ENCODE measurements around the gene PPP1R13B.

Gene PPP1R13B

DNA sequence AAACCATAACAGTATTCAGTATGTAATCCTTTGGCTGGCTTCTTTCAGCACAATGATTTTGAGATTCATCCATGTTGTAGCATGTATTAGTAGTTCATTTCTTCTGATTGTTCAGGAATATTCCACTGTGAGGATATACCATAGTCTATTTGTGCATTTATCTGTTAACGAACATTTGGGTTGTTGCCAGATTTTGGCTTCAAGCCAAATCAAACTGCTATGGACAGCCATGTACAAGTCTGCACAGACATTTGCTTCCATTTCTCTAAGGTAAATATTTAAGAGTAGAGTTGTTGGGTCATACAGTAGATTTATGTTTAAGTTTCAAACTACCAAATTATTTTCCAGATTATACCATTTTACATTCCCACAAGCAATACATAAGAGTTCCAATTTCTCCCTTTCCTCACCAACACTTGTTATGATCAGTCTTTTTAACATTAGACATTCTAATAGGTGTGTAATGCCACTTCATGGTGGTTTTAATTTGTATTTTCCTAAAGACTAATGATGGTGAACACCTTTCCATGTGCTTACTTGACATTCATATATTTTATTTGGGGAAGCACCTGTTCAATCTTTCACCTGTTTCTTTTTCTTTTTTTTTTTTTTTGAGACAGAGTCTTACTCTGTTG, 75.2 kb downstream of the PPP1R13B start:
- no peak for DNase-seq

DNA sequence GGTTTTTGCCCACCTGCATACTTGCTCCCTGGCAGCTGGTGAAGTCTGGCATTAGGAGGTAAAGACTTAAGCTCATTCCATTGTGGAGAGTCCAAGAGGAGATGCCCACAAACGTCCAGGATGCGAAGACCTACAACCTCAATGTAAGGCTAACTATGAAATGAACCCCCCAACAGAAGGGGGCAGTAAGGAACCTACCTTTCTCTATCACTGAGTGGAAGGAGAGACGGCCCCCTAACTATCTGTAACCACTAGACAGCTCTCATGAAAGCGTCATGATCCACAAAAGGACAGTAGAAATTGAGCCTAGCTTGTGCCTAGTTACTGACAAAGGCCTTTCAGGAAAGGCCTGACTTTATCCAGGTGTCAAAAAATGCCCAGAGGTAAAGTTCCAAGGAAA, 76.5 kb downstream of the PPP1R13B start:
- no peak for DNase-seq

DNA sequence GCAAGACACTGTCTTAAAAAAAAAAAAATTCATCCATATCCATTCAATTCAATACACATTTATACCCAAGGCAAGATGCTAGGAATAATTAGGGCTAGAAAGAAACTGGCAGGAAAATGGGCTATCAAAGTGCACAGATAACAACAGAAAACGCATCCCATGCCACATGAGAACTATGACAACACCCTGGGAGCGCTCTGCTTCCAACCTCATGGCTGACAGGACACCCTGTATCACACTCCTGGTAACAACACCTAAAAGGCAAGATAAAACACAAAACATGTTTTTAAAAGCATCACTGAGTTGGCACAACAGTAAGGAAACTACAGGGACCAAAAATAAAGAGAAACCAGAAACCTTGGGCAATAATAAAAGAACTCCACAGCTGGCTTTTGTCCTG, 76.9 kb downstream of the PPP1R13B start:
- no peak for DNase-seq

DNA sequence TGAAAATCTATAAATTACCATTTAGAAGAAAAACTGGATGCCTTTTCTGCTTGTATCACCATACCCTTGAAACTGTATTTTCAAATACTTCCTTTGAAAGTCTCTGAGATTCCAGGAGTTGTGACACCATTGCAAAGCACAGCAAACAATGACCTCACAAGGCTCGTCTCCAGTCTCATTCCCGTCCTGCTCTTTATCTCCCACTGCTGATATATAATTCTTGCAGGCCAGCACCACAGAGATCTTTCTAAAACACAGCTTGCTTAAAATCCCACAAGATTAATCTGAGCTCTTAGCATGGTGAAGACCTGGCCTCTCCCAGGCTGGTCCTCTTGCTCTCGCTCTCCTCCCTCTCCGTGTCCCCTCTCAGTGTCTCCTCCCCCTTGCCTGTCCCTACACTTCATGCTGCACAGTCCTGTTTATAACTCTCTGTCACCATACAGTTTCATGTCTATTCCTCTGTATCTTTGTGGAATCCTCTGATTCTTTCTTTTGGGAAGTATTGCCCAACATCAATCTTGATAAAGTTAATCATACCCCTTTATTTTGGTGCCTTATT, 80.0 kb downstream of the PPP1R13B start:
- DNase-seq = no peak

DNA sequence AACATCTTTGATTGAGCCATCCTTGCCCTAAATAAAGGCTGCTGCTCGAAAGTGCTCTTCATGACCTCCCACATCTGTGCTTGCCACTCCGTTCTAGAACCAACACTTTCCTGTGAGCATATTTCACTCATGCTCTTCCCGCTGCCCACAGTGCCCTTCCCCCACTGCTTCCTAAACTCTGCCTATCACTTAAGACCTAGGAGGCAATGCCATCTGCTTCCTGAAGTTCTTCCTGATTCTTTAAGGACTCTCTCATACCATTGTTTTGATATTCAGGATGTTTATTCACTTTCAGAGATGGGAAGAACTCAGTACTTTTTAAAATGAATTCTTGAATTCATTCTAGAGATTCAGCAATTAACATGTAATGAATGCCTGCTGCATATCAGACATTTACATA, 81.8 kb downstream of the PPP1R13B start:
- no peak for DNase-seq

DNA sequence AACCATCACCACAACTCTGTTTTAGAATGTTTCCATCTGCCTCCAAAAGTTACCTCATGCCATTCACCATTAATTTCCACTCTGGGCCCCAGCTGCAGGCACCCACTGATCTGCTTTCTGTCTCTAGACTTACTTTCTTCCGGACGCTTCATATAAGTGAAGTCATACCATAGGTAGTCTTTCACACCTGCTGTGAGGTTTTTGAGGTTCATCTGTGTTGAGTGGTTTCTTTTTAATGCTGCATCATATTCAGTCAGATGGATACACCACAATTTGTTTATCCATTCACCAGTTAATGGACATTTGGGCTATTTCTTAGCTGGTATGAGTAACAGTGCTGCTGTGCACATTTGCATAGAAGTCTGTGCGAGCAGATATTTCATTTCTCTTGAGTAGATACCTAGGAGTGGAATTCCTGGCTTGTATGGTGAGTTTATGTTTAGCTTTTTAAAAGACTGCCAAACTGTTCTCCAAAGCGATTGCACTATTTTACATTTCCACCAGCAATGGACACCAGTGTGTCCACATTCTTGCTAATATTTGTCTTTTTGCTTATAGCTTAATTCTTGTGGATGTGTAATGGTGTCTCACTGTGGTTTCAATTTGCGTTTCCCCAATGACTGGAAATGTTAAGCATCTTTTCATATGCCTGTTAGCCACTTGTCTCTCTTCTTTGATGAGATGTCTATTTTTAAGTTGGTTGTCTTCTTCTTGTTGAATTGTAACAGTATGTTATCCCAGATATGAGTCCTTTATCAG, 83.5 kb downstream of the PPP1R13B start:
- no peak for DNase-seq

DNA sequence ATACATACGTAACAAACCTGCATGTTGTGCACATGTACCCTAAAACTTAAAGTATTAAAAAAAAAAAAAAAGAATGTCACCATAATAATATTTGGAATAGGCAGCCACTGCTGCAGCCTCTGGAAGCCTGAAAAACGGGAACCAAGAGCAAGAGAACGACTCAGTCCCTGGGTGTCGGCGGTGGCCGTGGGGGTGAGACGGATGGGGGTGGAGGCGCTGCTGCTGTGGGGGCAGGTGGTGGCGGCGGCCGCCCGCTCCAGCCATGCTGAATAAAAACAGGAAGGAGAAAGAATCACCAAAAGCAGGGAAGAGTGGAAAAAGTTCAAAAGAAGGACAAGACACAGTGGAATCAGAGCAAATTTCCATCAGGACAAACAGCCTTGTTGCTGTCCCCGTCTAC, 84.8 kb downstream of the PPP1R13B start:
- no peak for DNase-seq

DNA sequence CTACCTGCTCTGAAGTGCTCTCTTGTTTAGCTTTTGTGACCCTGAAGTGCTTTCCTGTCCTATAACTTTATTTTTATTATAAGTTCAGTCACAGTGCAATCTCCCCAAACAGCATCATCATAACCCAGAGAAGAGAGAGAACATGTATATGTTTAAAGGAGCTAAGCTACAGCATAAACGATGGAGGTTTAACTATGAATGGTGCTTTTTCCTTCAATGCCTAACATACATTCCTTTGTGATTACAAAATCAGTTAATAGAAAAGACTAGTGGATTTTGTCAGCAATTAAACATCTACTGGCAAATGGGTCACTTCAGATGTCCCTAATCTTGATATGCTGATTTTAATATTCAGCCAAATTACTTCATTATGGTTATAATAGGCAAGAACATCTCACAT, 85.3 kb downstream of the PPP1R13B start:
- no peak for DNase-seq

DNA sequence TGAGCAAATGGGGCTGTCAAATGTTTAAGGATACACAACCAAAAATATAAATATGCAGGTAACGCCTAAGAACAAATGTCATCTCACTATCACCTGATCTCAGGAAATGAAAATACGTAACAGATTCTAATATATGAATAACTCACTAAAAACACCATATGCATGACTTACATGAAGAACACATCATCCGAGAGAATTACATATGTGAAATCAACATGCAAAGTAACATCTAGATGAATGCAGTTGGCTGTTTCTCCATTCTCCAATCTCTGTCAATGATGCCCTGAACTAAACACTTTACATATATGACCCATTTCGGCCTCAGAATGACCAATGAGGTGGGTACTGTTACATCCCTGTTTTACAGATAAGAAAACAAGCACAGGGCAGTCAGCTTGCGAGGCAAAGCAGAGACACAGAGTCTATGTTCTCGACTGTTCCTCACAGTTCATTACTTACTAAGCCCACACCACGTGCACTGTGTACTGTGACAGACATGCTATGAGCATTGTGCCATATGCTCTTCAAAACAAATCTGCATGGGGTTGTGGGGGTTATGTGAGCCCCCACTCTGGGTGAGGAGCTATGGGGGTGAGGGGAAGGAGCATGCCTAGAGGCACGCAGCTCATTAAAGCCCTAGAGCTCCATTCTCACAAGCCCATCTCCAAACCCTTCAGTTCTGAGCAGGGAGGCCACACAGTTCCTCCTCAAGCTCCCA, 89.2 kb downstream of the PPP1R13B start:
- DNase-seq = no peak

DNA sequence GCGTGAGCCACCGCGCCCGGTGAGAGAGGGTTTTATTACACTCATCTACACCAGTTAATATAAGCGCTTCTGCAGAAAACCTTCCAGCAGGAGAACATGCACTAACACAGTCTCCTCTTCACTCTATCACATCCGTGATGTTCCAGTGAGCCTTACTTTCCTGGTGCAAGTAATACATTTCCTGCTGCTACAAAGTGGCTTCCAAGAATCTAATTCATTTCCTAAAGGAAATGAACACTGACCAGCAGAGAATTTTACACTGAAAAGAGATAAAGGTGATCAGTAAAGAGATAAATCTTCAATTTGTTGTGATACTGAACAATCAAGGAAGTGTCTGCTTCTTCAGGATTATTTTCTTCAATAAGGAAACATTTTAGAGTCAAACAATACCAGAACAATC, 92.3 kb downstream of the PPP1R13B start:
- DNase-seq = no peak

DNA sequence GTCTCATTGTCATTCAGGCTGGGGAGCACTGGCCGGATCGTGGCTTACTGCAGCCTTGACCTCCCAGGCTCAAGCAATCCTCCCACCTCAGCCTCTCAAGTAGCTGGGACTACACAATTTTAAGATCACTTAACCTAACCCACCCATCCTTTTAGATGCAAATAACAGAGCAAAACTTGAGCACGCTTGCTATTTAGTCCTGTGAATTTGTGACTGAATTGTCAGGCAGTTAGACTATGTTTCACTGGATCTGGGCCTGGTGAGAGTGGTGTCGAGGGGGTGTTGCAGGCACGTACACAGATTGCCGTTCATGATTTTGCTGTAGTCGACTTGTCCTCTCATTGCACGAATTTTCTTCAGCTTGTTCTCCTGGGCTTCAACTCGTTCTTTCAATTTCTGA, 93.6 kb downstream of the PPP1R13B start:
- DNase-seq = no peak

DNA sequence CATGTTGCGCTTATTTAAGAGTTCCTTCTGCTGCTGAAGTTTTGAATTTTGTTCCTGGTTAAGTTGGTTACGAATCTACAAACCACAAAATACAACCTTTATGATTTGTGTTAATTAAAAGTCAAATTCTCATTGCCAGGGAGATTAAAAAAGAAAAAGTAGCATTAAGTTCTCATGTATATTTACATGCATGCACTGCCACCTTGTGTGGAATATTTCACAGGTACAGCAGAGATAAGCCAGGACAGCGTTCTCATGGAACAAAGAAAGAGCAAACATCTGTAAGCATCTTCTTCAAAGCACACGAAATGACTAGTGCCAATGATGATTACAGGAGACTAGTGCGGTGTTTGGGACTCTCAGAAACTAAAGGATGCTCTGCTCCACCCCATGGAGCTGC, 97.5 kb downstream of the PPP1R13B start:
- no peak for DNase-seq

DNA sequence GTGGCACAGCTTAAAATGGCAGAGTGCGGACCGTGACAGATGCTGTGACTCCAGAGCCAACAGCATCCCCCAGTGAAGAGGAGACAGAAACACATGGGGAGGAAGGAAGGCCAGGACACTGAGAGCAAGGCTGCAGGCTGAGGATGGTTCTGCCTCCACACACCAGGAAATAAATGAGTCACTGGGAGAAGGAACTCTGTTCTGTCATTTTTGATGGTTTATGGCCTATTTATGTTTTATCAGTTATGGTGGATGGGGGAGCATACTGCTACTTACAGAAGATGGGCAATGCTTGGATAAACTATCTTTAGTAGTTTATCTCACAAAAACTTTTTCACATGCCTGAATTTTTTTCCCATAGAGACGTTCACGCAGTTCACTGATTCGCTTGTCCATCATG, 97.9 kb downstream of the PPP1R13B start:
- DNase-seq = no peak

DNA sequence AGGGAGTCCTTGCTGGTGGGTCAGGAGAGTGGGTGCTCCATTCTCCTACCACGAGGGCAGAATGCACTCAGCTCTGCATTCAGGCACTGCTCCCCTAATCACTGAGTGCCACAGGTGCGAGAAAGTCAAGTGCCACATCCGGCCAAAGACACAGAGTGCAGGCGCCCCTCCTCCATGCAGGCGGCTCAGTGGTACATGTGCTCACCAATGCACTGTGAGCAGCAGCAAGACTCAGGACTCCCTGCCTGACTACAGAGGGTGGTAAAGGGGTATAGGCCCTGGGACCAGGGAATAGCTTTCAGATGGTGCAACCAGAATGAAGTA, 98.9 kb downstream of the PPP1R13B start:
- no peak for DNase-seq

DNA sequence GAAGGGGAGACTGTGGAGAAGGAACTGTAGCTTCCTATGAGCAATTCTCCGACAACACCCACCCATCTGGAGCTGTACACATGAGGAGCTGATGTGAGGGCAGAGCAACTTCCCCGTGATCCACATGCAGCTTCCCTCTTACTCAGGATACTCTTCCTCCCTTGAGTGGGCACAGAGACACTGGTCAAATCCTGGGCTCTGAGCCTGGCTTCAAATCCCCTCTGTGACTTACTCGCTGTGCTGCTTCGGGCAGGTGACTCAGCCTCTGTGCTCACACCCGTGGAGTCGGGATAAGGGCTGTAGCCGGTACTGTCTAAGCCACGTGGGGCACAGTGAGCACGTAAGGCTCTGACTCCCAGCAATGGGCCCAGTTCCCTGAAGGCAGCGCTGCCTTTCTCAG, 100.7 kb downstream of the PPP1R13B start:
- DNase-seq = no peak

DNA sequence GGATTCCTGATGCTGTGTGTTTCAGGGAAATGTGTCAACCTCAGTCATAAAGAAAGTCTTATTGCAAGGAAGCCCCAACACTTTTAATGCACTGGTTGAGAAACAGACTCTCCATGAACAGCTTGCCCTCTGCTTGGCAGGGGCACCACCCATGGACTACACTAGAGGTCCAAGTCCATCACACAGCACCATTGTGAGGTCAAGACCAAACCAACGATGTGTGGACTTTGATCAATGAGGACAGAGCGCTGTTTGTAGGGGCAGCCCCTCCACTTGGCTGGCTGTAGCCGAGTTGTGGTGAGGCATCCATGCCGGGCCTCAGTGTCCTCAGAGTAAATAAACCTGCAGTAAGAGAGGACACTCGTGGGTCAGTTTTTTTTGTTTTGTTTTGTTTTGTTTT, 102.0 kb downstream of the PPP1R13B start:
- no peak for DNase-seq

DNA sequence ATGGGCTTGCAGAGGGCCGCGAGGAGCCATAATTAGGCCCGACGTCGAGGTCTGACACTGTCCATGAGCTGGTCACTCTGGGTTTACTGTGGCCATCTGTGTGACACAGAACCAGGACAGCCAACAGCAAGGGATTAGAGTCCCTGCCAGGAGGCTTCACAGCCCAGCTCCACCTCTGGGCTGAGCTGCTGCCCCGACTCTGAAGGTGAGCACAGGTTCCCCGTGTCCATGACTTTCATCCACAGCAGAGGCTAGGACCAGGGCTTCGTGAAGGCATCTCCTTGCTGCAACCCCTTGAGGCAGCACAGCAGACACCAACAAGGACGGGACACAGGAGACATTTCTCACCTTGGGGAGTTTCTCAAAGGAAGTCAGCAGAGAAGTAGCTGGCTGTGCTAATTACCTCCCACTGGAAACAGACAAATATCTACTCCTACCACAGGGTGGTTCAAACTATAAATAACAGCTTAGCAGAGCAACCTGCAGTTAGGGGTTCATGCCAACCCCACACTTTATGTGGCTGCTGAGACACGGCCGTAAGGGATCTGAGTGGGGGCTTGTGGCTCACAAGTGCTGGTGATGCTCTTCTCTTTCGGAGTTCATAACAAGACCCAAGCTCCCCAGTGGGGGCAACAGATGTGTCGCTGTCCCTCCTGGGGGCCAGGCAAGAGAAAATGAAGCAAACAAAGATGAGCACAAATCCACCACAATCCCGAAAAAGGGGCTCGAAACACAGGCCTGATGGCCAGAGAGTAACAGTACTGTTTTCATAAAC, 102.6 kb downstream of the PPP1R13B start:
- DNase-seq = no peak

DNA sequence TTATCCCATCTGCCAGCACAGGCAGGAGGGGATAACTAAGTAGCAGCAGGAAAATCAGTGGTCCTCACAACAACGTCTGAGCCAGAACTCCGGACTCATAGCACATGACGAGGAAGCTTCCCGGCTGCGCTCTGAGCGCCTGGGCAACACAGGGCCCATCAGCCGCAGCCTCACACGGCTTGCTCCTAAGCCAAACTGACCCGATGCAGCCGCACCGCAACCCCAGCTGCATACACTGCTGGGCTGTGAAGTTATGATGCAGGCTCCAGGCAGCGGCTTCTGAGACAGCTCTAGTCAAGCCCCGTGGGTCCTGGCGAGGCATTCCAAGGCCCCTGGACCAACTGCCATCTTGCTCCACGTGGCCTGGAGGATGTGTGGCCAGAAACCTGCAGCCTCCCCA, 103.7 kb downstream of the PPP1R13B start:
- DNase-seq = no peak

DNA sequence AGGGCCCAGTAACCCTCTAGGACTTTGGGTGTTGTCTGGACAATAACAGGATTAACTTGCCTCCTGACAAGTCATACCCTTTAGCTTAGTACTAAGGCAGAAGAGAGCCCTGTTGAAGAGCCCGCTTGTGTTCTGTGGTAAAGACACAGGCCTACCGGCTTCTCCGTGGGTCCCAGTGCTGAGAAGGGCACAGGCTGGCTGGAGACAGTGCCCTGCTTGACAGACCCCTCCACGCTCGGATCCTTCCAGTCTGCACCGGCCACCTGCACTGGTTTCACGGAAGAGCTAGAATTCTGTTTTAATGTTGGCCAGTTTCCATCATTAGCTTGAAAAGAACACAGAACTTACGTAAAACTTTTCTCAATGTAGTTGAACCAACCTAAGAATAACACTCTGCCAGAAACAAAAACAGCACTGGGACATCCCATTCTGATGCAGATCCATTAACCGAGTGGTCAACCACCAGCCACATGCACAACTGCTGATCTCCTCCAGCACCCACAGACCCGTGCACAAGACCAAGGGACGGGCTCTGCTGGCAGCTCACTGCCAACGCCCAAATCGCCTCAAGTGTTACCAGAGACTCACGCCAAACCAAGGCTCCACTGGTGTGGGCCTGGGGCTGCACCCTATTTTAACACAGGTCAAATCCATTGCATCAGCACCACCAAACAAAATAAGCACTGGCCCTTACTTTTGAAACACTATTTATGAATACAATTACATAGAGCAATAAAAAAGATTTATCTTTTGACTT, 104.7 kb downstream of the PPP1R13B start:
- no peak for DNase-seq

DNA sequence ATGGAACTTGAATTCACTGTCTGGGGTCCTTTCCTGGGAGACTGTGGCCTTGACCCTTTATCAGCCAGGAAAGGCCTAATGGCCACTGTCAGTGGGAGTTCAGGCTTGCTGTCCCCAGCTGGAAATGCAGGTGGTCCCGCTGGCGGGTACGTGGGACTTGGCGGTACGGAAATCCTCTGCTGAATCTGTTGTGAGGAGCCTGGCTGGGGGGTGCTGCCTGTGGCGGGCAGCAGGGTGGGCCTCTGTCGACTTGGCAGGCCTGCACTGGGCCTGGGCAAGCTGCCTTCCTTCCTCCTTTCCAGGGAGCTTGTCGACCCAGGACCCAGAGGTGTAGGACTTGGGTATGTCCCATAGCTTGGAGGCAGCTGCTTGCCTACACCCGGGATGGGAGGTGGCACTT, 105.5 kb downstream of the PPP1R13B start:
- no peak for DNase-seq

DNA sequence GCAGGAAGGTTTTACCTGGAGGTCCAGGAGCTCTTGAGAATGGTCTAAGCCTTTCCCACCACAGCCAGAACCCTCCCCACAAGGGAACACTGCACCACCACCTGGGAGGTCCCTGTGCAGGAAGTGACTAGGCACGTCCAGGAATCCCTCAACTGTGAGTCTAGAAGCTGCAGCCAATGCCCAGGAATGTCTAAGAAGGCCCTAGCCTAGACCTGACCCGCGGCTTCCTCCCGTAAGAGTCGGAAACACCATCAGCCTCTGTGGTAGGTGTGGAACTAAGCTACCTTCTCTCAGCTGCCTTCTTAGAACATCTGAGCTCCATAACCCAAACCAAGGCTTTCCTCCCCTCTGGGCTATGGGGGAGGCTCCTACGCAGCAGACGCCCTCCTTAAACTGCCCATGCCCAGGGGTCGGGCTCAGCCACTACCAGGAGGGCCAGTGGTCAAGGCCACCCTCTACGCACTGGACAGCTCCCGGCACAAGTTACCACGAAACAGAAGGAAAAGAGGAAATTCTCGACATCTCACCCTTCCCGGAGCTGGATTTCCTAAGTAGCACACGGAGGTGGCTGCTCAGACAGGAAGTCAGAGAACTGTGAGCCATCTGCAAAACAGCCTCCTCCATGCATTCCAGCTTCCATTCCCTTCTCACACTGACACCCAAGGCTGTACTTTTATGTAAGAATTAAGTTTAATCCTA, 106.2 kb downstream of the PPP1R13B start:
- no peak for DNase-seq
